ENCODE measurements around the gene STX5.

DNA sequence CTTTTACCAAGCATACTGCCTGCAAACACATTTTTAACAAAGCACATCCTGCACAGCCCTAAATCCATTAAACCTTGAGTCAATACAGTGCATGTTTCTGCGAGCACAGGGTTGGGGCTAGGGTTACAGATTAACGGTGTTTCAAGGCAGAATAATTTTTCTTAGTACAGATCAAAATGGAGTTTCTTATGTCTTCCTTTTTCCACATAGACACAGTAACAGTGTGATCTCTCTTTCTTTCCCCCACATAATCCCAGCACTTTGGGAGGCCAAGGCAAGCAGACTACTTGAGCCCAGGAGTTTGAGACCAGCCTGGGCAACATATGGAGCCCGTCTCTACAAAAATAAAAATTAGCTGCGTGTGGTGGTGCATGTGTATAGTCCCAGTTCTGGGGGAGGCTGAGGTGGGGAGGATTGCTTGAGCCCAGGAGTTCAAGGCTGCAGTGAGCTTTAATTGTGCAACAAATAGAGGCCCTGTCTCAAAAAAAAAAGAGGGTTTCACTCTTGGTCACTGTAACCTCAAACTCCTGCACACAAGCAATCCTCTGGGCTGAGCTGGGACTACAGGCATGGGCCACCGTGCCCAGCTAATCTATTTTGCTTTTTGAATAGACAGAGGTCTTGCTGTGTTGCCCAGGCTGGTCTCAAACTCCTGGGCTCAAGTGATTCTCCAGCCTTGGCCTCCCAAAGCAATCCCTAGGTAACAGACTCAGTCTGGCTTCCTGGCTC is 29.1 kb upstream of the STX5 start:
- TF ChIP-seq, protein P1, sequence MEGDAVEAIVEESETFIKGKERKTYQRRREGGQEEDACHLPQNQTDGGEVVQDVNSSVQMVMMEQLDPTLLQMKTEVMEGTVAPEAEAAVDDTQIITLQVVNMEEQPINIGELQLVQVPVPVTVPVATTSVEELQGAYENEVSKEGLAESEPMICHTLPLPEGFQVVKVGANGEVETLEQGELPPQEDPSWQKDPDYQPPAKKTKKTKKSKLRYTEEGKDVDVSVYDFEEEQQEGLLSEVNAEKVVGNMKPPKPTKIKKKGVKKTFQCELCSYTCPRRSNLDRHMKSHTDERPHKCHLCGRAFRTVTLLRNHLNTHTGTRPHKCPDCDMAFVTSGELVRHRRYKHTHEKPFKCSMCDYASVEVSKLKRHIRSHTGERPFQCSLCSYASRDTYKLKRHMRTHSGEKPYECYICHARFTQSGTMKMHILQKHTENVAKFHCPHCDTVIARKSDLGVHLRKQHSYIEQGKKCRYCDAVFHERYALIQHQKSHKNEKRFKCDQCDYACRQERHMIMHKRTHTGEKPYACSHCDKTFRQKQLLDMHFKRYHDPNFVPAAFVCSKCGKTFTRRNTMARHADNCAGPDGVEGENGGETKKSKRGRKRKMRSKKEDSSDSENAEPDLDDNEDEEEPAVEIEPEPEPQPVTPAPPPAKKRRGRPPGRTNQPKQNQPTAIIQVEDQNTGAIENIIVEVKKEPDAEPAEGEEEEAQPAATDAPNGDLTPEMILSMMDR (IDR thresholded peaks at IDR 0.05) = no peak
- no peak for TF ChIP-seq POLR2A (IDR thresholded peaks at IDR 0.05)

All from Peyer's patch (tissue), 4 donors.